ENCODE data around the gene TCFL5. TPM values are rescaled to one million over a fixed set of nuclear protein-coding genes. Genes with fewer than 3 reads are reported as not detected.

Gene TCFL5
- total RNA-seq, 1 donor from 2014 or later = 11.0 TPM

- Histone ChIP-seq H3K79me2 (ENCODE audit: insufficient read depth, low read length) (no peaks in the 10 kb centered on the region), H3K9ac (ENCODE audit: low read length) (no peak overlapping the region), H3K27ac (ENCODE audit: low read depth, low read length) (no peak overlapping the region), H3K9me3 (ENCODE audit: insufficient read depth, low read depth, low read length) (no peaks in the 10 kb centered on the region), H2AFZ (ENCODE audit: low read depth, low read length) (no peak overlapping the region), H4K20me1 (ENCODE audit: insufficient read depth, low read length) (peaks cover 14% of the 10 kb centered on the region), H3K27me3 (ENCODE audit: insufficient read depth, low read length) (peaks cover 15% of the 10 kb centered on the region), H3K4me2 (ENCODE audit: low read length) (peak overlapping the region; percentile 75), H3K4me1 (ENCODE audit: insufficient read depth, low read length) (peaks cover 32% of the 10 kb centered on the region), H3K4me3 (ENCODE audit: insufficient read depth, low read depth, low read length) (no peak overlapping the region), H3K36me3 (ENCODE audit: insufficient read depth, low read length) (no peaks in the 10 kb centered on the region)
- DNase-seq (ENCODE audit: low read depth) (peak; percentile 43), FAIRE-seq (no peak)
- peaks cover 1% of the 10 kb centered on the region for H3K27me3 Mint-ChIP-seq (ENCODE audit: low read depth, unreplicated experiment)
- no peaks in the 10 kb centered on the region for H3K36me3 Mint-ChIP-seq (ENCODE audit: low read depth, unreplicated experiment)
- H3K4me1 Mint-ChIP-seq (ENCODE audit: low read depth, unreplicated experiment) = peaks cover 17% of the 10 kb centered on the region
- TF ChIP-seq EZH2 (IDR thresholded peaks at IDR 0.05; ENCODE audit: insufficient read depth, low read length) (no peak), CTCF (IDR thresholded peaks at IDR 0.05; ENCODE audit: insufficient read depth, low read depth, low read length) (no peak)
- no peaks in the 10 kb centered on the region for H3K9me3 Mint-ChIP-seq (ENCODE audit: unreplicated experiment)
- H3K4me3 Mint-ChIP-seq (ENCODE audit: unreplicated experiment) = peak overlapping the region; percentile 81
- peak overlapping the region; percentile 86 for H3K27ac Mint-ChIP-seq (ENCODE audit: unreplicated experiment)
Measured at GRCh38 chr20:62815066-62815991, 46.3 kb downstream of the TCFL5 start.

DNA sequence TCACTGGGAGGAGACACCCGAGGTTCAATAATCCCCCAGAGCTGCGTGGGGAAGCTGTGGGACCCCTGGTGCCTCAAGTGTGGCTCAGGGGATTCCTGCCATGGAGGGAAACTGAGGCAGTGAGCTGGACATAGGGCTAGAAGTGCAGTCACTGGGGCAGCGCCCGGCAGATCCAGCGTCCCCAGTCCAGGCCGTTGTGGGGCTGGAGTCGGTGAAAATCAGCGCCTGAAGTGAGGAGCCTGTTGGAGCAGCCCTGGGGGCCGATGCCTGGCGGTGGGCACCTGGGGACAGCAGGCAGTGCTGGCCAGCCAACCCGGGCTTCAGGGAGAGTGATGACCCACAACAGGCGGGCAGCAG, 46.9 kb downstream of the TCFL5 start:
- peaks cover 30% of the 10 kb centered on the region for H3K4me1 ChIP-seq (ENCODE audit: insufficient read depth, low read length)
- no peaks in the 10 kb centered on the region for H3K9me3 Mint-ChIP-seq (ENCODE audit: unreplicated experiment)
- H3K79me2 ChIP-seq (ENCODE audit: insufficient read depth, low read length) = no peaks in the 10 kb centered on the region
- no peak for DNase-seq (ENCODE audit: low read depth)
- H3K4me1 Mint-ChIP-seq (ENCODE audit: low read depth, unreplicated experiment) = peaks cover 17% of the 10 kb centered on the region
- no peaks in the 10 kb centered on the region for H3K36me3 Mint-ChIP-seq (ENCODE audit: low read depth, unreplicated experiment)
- TF ChIP-seq EZH2 (IDR thresholded peaks at IDR 0.05; ENCODE audit: insufficient read depth, low read length) (no peak), CTCF (IDR thresholded peaks at IDR 0.05; ENCODE audit: insufficient read depth, low read depth, low read length) (no peak)
- no peak overlapping the region for H3K9ac ChIP-seq (ENCODE audit: low read length)
- peaks cover 19% of the 10 kb centered on the region for H4K20me1 ChIP-seq (ENCODE audit: insufficient read depth, low read length)
- H3K4me2 ChIP-seq (ENCODE audit: low read length) = no peak overlapping the region
- FAIRE-seq = no peak
- peaks cover 4% of the 10 kb centered on the region for H3K36me3 ChIP-seq (ENCODE audit: insufficient read depth, low read length)
- H3K9me3 ChIP-seq (ENCODE audit: insufficient read depth, low read depth, low read length) = no peaks in the 10 kb centered on the region
- peak overlapping the region; percentile 60 for H3K4me3 Mint-ChIP-seq (ENCODE audit: unreplicated experiment)
- H3K27me3 ChIP-seq (ENCODE audit: insufficient read depth, low read length) = peaks cover 15% of the 10 kb centered on the region
- no peak overlapping the region for H3K4me3 ChIP-seq (ENCODE audit: insufficient read depth, low read depth, low read length)
- no peak overlapping the region for H2AFZ ChIP-seq (ENCODE audit: low read depth, low read length)
- H3K27ac ChIP-seq (ENCODE audit: low read depth, low read length) = no peak overlapping the region
- peak overlapping the region; percentile 86 for H3K27ac Mint-ChIP-seq (ENCODE audit: unreplicated experiment)
- no peaks in the 10 kb centered on the region for H3K27me3 Mint-ChIP-seq (ENCODE audit: low read depth, unreplicated experiment)
